ENCODE results near the gene LAMC1.

LAMC1 gene

DNA sequence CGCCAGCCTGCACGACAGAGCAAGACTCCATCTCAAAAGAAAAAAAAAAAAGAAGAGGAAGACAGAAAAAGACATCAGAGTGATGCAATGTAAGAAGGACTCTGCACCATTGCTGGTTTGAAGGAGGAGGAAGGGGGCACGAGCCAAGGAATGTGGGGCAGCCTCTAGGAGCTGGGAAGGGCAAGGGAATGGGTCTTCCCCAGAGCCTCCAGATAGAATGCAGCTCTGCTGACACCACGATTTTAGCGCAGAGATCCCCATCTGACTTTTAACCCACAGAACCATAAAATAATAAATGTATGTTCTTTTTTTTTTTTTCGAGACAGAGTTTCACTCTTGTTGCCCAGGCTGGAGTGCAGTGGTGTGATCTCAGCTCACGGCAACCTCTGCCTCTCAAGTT lies 129.0 kb downstream of the LAMC1 start:
- no peak for DNase-seq

DNA sequence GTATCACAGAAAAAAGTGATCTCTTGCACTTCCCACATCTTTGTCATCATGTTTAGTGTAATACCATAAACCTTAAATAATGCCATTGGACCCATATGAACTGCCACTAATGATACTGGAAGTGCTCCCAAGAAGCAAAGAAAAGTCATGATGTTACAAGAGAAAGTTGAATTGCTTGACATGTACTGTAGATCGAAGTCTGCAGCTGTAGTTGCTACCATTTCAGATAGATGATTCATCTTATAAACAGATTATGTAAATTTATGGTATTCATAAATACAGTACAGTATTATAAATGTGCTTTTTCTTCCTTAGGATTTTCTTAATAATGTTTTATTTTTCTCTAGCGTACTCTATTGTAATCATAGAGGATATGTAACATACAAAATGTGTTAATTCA lies 132.7 kb downstream of the LAMC1 start:
- no peak for DNase-seq

- no peak for DNase-seq
Observed at GRCh38 chr1:183159960-183160359, 136.7 kb downstream of the LAMC1 start.

DNA sequence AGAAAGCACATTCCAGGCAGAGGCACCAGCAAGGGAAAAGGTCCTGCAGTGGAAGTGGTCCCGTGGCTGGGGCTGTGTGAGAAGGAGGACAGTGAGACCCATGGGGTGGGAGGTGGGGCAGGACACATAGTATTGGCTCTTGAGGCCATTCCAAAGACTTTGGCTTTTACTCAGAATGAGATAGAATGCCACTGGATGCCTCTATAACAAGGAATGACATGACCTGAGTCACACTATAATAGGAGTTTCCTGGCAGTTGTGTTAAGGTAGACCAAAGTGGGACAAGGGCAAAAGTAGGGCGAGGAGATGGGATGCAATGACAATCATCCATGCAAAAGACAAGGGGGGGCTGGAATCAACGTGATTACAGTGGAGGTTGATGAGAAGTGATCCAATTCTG lies 138.2 kb downstream of the LAMC1 start:
- DNase-seq = no peak

GRCh38 chr1:183163316-183163715 lies 140.1 kb downstream of the LAMC1 start:
- DNase-seq = no peak

GRCh38 chr1:183164340-183164739 lies 141.1 kb downstream of the LAMC1 start:
- DNase-seq = no peak

GRCh38 chr1:183164963-183165362 lies 141.7 kb downstream of the LAMC1 start:
- no peak for DNase-seq

DNA sequence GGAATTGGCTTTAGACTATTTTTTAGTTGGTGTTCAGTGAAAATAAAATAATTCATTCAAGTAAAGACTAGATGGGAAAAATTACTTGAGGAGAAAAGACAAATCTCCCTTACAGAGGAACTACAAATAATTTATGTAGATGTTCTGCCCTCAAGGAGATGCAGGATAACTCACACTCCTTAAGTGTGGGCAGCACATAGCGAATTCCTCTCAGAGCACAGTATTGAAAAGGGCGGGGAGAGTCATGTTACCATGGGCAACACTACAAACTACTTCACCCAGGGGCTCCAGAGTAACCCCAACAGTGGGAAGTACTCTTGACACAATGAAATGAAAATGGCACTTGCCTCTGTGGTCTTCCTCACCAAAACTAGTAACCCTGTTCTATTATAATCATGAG lies 142.2 kb downstream of the LAMC1 start:
- DNase-seq = no peak

GRCh38 chr1:183166454-183166853 lies 143.2 kb downstream of the LAMC1 start:
- no peak for DNase-seq

- DNase-seq = no peak
Observed at GRCh38 chr1:183167676-183168075, 144.5 kb downstream of the LAMC1 start.

DNA sequence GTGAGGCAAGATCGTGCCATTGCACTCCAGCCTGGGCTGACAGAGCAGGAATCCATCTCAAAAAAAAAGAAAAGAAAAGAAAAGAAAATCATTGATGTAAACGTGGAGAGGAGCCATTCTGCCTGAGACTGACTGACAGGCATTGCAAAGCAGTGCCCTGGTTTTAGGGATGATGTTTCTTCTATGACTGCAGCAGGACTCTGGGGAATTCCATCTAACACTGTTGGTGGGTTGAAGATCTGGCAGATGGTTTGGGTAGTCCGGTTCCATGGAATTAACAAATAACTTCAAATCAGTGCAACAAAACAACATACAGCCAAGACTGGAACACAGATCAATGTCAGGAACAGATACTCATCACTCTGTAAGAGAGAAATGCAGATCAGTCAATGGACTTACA lies 145.1 kb downstream of the LAMC1 start:
- DNase-seq = no peak

DNA sequence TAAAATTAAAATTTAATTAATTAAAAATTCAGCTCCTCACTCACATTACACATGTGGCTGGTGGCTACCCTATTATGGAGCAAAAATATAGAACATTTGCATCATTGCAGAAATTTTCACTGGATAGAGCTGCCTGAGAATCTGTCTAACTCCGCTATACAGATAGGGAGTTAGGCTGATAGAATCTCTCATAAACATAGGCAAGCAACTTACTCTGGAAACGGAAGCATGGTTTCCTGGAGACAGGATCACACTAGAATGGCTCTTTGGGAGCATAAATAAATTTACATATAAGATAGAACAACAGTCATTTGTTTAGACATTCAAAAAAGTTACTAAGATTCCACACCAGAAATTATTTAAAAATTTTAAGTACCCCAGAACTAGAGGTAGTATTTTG lies 150.6 kb downstream of the LAMC1 start:
- no peak for DNase-seq

- no peak for DNase-seq
Observed at GRCh38 chr1:183175631-183176030, 152.4 kb downstream of the LAMC1 start.

- no peak for DNase-seq
Observed at GRCh38 chr1:183178545-183178944, 155.3 kb downstream of the LAMC1 start.

DNA sequence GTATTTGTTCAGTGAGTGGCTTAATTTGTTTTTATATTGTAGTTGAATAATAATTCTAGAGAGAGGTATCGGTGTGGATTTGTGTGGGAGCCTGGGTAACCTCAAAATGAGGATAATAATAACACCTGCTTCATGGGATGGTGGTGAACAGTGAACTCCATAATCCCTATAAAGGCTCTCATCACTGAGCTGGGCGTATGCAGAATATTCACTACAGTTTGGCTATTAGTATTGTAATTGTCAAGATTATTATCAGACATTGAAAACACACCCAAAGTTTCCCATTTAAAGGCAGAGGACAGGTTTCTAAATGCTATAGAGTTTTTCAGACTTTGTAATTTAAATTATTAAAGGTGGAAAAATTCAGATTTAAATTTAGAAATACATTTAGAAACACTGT lies 155.8 kb downstream of the LAMC1 start:
- no peak for DNase-seq

DNA sequence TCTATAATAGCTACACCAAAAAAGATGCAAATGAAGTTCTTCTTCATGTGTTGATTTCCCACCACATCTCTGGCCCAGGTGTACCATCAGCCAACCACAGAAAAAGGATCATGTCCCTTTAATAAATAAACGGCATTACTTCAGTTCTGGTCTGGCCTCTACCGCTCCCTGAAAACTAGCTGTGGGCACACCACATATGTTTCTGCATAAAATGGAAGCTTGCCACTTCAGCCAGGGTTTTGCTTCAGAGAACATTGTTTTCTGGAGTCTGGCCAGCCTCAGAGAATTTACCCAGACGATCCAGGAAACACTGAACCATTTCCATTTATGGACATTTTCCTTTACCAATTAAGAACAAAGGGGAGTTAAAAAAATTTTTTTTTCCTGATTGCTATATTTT lies 157.0 kb downstream of the LAMC1 start:
- no peak for DNase-seq

- DNase-seq = no peak
Observed at GRCh38 chr1:183180634-183181056, 157.4 kb downstream of the LAMC1 start.

GRCh38 chr1:183185941-183186490 lies 162.8 kb downstream of the LAMC1 start, which contains the start of gene LAMC2:
LAMC2 (plus strand) TSS chr1:183186264; CDS start chr1:183186353, 89 bp downstream.
- DNase-seq = no peak

GRCh38 chr1:183186841-183187240 lies 163.6 kb downstream of the LAMC1 start:
- no peak for DNase-seq

GRCh38 chr1:183188240-183188639 lies 165.0 kb downstream of the LAMC1 start:
- DNase-seq = no peak

- no peak for DNase-seq
Observed at GRCh38 chr1:183191833-183192232, 168.6 kb downstream of the LAMC1 start.

- DNase-seq = no peak
Observed at GRCh38 chr1:183193963-183194525, 170.8 kb downstream of the LAMC1 start.

GRCh38 chr1:183194527-183195141 lies 171.4 kb downstream of the LAMC1 start:
- peak in 1 of 2 donors; percentile 18 for DNase-seq

DNA sequence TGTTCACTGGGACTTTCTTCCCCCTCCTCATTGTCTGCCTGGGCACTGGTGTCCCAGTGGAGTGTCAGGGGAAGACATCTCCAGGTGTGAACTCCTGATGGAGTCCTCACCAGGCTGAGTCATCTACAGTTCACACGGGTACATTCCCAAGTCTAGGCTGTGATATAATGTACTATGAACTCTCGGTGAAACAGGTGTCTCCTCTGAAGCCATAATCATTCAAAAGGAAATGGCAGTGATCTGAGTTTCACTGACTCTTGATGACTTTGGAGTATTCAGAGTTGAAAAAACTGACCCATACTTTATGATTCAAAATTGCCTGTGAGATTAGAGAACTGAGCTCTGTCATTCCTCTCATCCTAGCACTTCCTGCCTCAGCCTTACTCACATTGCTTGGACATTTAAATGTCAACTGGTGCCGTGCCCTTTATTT lies 171.9 kb downstream of the LAMC1 start:
- no peak for DNase-seq
